ENCODE results near the gene HCRTR1. TPM values are rescaled to one million over a fixed set of nuclear protein-coding genes. Genes with fewer than 3 reads are reported as not detected.
"Not testable (repeated sequence)": the region's sequence is repeated elsewhere in the genome, so short reads cannot be mapped to it uniquely, and the experiment has no call there.

The HCRTR1 gene
- total RNA-seq, 1 experiment from 2014 or later = 2.0 TPM

DNA sequence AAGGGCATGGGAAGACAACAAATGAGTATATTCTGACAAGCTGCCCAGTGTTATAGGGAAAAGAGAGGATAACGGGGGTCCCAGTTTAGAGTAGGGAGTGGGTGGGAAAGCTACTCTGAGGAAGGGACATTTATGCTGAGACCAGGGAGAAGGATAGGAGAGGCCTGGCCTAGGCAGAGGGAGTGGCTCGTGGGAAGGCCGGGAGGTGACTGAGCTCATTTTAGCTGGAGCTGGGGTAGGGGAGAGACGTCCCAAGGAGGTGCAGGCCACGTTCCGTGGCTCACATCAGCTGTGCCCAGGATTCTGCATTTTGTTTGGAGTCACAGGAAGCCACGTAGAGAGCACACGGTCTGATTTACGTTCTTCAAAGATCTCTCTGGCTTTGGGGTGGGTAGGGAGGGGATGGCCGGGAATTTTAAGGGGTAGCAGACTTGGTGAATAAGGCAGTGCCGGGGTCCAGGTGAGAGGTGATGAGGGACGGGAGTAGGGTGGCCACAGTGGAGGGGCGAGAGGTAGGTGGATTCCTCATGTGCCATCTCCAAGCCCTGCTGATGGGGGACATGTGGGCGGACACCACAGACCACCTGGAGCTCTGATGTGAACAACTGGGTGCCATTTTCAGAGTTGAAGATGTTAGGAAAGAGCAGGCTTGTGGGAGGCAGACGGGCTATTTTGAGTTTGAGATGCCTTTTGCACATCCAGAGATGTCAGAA lies 36.4 kb upstream of the HCRTR1 start:
- no peak for DNase-seq (ENCODE audit: low spot score)
- in situ Hi-C loops (cut with HindIII; ENCODE audit: low sequenced_read_pairs) = no loop called here

DNA sequence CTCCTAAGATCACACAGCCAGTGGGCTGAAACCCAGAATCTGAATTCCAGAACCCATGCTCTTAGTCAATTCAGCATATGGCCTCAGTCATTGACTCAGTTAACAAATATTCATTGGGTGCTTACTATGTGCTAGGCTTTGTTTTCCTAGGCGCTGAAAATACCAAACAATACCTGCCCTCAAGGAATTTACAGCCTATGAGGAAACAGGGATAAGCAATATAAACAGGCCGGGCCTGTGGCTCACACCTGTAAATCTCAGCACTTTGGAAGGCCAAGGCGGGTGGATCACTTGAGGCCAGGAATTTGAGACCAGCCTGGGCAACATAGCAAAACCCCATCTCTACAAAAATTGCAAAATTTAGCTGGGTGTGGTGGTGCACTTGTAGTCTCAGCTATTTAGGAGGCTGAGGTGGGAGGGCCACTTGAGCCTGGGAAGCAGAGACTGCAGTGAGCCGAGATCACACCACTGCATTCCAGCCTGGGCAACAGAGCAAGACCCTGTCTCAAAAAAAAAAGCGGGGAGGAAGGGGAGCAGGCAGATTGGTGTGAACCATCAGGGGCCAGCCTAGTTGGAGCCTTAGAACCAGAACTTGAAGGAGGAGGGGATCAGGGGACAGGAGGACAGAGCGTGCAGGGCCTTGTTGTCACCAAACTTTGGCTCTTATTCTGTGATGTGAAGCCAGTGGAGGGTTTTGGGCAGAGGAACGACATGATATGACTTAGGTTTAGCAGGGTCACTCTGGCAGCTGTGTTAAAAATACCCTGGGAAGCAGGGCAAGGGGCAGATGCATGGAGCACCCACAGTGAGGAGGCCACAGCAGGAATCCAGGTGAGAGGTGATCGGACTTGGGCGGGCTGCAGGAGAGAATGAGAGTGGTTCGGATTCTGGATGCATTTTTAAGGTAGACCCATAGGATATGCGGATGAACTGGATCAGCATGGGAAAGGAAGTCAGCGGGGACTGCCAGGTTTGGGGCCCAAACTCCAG lies 35.4 kb upstream of the HCRTR1 start:
- in situ Hi-C loops (cut with HindIII; ENCODE audit: low sequenced_read_pairs) = no loop called here
- no peak for DNase-seq (ENCODE audit: low spot score)

DNA sequence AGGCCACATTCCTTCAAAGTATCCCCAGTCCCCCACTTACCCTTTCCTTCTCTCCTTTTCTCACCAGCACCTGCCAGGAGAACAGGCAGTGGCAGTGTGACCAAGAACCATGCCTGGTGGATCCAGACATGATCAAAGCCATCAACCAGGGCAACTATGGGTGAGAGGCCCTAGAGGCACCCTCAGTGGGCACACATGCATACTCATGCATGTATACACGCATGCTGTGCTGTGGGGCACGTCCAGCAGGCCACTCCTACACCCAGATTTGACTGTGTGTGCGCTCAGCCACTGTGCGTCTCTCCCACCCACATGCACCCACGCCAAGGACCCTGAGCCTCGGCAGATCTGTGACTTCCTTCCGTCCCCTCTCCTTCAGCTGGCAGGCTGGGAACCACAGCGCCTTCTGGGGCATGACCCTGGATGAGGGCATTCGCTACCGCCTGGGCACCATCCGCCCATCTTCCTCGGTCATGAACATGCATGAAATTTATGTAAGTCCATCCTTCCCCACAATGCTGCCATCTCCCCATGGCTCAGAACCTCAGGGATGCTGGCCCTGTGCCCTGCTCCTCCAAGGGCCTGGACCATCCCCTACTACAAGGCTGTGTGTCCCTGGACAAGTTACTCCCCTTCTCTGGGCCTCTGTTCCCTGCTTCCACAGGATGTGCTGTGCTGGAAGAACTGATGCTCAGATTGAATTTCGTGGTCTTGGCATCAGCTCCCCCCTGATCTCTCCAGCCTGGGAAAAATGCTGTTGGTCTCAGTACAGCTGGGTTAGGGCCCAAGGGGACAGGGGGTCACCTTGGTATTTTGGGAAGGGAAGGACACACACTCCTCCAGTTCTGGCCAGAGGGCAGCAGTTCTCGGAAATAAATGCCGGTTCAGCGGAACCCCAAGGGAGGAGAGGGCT lies 34.2 kb upstream of the HCRTR1 start:
- DNase-seq (ENCODE audit: low spot score) = no peak
- in situ Hi-C loops (cut with HindIII; ENCODE audit: low sequenced_read_pairs) = no loop called here

DNA sequence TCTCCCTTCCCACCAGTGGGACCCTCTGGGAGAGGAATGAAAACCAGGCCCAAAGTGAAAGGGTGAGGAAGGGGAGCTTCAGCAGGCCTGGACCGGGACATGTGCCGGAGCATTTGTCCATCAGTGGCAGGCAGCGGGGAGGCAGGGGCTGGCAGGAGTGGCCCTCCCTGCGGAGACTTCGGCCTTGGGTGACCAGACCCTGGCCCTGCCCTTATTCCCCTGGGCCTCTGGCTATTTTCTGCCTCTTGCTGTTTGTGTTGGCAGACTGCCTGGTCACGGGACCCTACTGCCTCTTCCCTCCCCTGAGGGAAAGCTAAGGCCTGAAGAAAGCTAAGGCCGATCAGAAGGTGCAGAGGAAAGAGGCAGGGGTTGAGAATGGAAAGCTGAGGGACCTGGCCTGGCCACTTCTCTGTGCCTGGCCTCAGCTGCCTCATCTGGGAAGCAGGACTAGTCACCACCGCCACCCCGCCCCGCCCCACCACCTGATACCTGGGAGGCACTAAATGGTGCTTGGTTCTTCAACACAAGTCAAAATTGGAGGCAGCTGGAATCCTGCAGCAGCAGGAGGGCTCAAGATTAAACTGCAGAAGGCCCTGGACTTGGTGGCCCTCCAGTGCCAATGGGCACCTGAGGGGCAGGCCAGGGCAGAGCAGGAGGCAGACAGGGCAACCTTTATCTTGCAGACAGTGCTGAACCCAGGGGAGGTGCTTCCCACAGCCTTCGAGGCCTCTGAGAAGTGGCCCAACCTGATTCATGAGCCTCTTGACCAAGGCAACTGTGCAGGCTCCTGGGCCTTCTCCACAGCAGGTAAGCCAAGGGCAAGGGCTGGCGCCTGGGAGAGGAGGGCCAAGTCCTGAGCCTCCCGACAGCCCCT lies 33.3 kb upstream of the HCRTR1 start:
- no peak for DNase-seq (ENCODE audit: low spot score)
- in situ Hi-C loops (cut with HindIII; ENCODE audit: low sequenced_read_pairs) = no loop called here

DNA sequence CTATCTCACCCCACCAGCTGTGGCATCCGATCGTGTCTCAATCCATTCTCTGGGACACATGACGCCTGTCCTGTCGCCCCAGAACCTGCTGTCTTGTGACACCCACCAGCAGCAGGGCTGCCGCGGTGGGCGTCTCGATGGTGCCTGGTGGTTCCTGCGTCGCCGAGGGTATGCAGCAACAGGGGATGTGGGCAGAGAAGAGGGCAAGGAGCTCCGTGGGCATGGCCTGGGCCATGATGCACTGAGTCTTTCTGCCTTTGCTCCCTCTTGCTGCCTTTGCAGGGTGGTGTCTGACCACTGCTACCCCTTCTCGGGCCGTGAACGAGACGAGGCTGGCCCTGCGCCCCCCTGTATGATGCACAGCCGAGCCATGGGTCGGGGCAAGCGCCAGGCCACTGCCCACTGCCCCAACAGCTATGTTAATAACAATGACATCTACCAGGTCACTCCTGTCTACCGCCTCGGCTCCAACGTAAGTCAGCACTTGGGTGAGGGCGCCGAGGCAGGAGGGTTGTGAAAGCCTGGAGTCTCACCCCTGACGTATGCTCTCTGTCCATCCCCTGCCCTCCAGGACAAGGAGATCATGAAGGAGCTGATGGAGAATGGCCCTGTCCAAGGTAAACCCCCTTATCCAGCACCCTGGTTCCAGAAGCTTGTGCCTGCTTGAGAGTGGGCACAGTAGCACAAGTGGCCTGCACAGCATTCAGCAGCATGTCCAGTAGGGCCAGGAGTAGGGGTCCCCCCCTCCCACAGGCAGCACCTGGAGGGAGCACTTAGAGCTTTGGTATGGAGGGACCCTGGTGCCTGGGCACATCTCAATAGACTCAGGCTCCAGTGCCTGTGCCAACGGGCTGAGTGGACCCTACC lies 32.4 kb upstream of the HCRTR1 start:
- no peak for DNase-seq (ENCODE audit: low spot score)
- in situ Hi-C loops (cut with HindIII; ENCODE audit: low sequenced_read_pairs) = no loop called here

DNA sequence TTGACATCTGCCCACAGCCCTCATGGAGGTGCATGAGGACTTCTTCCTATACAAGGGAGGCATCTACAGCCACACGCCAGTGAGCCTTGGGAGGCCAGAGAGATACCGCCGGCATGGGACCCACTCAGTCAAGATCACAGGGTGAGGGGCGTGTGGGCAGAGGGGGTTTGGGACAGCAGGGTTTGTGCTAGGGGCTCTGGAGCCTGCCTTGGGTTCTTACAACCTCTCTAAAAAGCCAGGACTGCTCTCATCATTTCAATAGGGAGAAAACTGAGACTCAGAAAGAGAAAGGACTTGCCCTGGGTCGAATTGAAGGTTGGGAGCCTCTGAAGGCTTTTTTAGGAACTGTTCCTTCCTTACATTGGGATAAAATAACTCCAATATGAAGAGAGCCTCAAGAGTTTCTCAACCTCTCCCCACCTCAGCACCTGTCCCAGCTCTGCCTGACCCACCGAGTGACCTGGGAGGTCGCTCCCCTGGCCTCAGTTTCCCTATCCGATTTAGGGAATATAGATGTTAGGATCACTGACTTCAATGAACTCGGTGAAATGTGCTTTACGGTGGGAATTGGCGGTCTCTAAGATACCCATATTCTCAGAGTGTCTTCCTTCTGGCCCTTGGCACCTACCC lies 31.6 kb upstream of the HCRTR1 start:
- DNase-seq (ENCODE audit: low spot score) = no peak
- in situ Hi-C loops (cut with HindIII; ENCODE audit: low sequenced_read_pairs) = no loop called here

DNA sequence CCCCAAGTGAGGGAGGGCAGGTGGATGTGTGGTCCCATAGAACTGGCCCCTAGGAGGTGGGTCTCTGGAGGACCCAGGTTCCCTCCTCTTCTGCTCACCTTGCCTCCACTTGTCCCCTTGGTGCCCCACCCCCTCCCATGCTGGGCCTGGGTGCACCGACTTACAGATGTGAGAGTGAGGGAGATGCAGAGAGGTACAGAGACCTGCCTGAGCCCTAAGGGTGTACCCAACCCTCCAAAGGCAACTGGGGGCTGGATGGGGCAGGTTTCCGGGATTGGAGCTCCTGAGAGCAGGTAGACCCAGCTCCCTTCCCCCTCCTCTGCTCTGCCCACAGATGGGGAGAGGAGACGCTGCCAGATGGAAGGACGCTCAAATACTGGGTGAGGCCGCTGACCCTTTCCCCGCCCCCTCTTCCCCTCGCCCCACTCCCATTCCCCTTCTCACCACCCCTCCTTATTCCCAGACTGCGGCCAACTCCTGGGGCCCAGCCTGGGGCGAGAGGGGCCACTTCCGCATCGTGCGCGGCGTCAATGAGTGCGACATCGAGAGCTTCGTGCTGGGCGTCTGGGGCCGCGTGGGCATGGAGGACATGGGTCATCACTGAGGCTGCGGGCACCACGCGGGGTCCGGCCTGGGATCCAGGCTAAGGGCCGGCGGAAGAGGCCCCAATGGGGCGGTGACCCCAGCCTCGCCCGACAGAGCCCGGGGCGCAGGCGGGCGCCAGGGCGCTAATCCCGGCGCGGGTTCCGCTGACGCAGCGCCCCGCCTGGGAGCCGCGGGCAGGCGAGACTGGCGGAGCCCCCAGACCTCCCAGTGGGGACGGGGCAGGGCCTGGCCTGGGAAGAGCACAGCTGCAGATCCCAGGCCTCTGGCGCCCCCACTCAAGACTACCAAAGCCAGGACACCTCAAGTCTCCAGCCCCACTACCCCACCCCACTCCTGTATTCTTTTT lies 30.8 kb upstream of the HCRTR1 start:
- no peak for DNase-seq (ENCODE audit: low spot score)
- in situ Hi-C loops (cut with HindIII; ENCODE audit: low sequenced_read_pairs) = no loop called here

DNA sequence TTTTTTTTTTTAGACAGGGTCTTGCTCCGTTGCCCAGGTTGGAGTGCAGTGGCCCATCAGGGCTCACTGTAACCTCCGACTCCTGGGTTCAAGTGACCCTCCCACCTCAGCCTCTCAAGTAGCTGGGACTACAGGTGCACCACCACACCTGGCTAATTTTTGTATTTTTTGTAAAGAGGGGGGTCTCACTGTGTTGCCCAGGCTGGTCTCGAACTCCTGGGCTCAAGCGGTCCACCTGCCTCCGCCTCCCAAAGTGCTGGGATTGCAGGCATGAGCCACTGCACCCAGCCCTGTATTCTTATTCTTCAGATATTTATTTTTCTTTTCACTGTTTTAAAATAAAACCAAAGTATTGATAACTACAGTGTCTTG lies 30.2 kb upstream of the HCRTR1 start:
- in situ Hi-C loops (cut with HindIII; ENCODE audit: low sequenced_read_pairs); DNase-seq (ENCODE audit: low spot score): not testable (repeated sequence)

DNA sequence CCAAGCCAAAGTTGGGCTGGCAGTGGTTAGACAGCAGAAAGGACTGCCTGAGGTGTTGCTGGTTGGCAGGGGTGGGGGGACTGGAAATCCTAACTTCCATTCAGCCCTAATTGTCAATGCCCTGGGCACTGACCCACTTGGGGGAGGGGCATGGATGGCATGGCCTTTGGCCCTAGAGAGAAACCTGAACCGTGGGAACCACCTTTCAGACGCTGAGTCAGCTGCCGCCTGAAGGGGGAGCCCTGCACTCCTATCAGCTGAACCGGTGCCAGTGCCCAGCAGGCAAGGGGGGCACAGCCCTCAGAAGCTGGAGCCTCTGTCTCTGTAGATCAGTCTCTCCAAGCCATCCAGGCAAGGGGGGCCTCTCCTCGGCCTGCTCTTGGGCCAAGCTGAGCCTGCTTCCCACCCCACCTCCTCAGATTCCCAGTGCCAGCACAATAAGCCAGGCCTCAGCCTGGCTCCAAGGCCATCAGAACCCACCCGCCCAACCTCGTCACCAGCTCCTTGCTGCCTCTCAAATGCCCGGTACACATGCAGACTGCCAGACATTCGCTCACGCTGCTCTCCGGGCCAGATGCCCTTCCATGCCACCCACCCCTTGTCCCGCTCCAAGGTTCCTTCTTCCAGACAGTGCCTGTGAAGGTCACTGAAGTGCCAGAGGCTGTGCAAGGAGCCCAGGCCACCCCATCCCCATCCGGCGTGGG lies 29.6 kb upstream of the HCRTR1 start:
- peak; percentile 34 for DNase-seq (ENCODE audit: low spot score)
- in situ Hi-C loops (cut with HindIII; ENCODE audit: low sequenced_read_pairs) = no loop called here

DNA sequence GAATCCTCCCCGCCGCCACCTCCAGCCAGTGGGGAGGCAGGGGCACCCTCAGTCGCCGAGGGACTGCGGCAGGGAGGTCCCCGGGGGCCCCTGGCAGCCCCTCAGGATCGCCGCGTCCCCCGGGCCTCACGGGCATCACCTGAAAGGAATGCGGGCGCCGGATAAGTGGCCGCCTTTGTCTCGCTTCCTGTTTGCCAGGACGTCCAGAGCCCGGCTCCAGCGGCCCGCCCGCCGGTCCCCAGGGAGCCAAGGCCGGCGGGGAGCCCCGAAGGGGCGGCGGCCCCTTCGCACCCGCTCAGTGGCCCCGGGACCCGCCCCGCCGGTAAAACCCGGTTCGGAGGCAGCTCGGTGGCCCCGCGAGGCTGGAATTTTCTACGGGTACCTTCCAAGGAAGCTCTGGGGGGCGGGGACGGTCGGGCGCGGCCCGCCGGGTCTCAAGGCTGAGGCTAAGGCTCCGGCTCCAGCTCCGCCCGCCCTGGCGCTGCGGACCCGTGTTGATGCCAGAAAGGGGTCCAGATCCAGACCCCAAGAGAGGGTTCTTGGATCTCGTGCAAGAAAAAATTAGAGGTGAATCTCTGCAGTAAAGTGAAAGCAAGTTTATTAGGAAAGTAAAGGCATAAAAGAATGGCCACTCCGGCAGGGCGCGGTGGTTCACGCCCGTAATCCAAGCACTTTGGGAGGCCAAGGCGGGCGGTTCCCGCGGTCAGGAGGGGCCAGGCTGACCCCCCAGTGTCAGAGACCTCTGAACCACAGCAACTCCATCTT lies 28.6 kb upstream of the HCRTR1 start:
- no peak for DNase-seq (ENCODE audit: low spot score)
- in situ Hi-C loops (cut with HindIII; ENCODE audit: low sequenced_read_pairs) = no loop called here

DNA sequence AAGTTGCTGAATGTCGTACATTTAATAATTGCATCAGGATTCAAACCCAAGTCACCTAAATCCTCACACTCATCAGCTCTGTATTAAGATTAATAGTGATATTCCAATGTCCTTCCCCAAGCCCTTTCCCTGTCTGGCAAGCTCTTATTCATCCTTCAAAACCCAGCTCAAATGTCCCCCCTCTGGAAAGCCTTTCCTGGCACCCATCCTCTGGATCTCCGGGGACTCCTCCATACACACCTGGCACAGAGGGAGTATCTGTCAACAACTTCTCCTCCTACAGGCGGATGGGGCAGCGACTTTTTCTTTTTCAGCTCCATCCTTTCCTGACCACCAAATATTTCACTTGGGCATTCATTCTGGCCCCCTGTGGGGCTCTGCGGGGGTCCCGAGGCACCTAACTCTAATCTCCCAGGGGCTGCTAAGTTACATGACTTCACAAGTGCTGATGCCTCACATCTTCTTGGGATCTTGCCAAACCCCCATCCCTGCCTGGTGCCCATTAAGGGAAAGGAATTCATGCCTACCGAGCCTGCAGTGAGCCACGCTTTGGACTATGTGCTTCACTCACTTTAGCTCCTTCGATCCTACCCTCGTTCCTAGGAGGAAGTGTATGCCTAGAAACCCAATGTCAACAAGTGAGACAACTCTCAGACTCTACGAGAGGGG lies 25.9 kb upstream of the HCRTR1 start:
- no peak for DNase-seq (ENCODE audit: low spot score)
- in situ Hi-C loops (cut with HindIII; ENCODE audit: low sequenced_read_pairs) = no loop called here

DNA sequence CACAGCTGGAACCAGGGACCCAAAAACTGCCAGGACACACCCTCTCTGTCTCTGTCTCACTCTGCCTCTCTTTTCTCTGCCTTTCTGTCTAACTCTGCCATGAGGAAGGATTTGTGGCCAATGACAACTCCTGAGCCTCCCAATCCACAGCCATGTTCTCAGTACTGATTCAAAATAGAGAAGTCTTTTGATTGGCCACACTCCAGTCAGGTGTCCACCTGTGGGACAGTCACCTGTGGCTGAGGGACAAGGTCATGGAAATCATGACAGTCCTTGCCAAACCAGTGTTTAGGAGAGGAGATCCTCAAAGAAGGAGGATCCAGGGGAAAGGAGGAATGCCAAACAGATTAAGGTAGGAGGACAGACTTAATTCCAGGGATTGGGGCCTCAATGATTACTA lies 25.4 kb upstream of the HCRTR1 start:
- in situ Hi-C loops (cut with HindIII; ENCODE audit: low sequenced_read_pairs) = no loop called here
- DNase-seq (ENCODE audit: low spot score) = no peak

DNA sequence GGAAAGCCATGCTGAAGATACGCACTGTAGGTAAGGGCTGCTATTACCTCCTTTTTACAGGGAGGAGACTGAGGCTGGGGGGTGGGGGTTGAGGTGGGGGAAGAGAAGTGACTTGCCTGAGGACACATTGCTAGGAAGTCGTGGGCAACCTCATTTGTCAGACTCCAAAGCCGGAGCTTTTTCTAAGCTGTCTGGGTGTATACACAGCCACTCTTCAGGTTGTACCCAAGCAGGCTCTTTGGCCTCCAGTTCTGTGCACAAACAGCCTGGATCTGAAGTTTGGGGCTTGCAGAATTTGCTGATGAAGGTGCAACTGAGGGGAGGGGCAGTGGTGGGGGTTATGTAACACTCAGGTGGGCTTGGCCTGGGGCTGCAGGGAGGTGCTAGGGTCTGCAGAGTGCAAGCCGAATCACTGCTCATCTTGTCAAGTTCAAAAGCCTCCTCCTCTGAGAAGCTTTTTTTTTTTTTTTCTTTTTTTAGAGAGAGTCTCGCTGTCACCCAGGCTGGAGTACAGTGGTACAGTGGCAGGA lies 24.3 kb upstream of the HCRTR1 start:
- in situ Hi-C loops (cut with HindIII; ENCODE audit: low sequenced_read_pairs) = no loop called here
- DNase-seq (ENCODE audit: low spot score) = no peak
